Measurements from ENCODE around the gene INPP4B.

- TF ChIP-seq POLR2AphosphoS5 (IDR thresholded peaks at IDR 0.05; ENCODE audit: low read depth, low read length) (no peak), POLR2A (IDR thresholded peaks at IDR 0.05; ENCODE audit: low read depth, low read length) (no peak), TAF1 (IDR thresholded peaks at IDR 0.05; ENCODE audit: low read depth, low read length) (no peak), POU2F2 (IDR thresholded peaks at IDR 0.05; ENCODE audit: low read depth, low read length) (no peak), SPI1 (IDR thresholded peaks at IDR 0.05; ENCODE audit: low read depth, low read length) (no peak)
Measured at GRCh38 chr4:142405695-142406498, 440.2 kb downstream of the INPP4B start.

Measured in GM12891 (cell line).